ENCODE results near the gene SLC25A48. TPM values are rescaled to one million over a fixed set of nuclear protein-coding genes. Genes with fewer than 3 reads are reported as not detected.

The SLC25A48 gene
- total RNA-seq, 1 donor from 2014 or later = not detected

GRCh38 chr5:135885031-135885430, 50.6 kb downstream of the SLC25A48 start:
- no peaks in the 10 kb centered on the region for H3K9me3 ChIP-seq
- H3K4me1 ChIP-seq = peaks cover 5% of the 10 kb centered on the region
- DNase-seq (no peak), ATAC-seq (no peak)
- no peak for TF ChIP-seq CTCF (IDR thresholded peaks at IDR 0.05)
- H3K36me3 ChIP-seq = no peaks in the 10 kb centered on the region
- no peak overlapping the region for H3K27ac ChIP-seq
- no peak overlapping the region for H3K4me3 ChIP-seq
- H3K27me3 ChIP-seq = peaks cover 22% of the 10 kb centered on the region
- intact Hi-C loops (cut with DNase I) = no loop called here

- Histone ChIP-seq H3K27ac (no peak overlapping the region), H3K27me3 (peaks cover 22% of the 10 kb centered on the region), H3K9me3 (no peaks in the 10 kb centered on the region), H3K36me3 (no peaks in the 10 kb centered on the region), H3K4me3 (no peak overlapping the region), H3K4me1 (peaks cover 5% of the 10 kb centered on the region)
- no peak for TF ChIP-seq CTCF (IDR thresholded peaks at IDR 0.05)
- no peak for DNase-seq
- ATAC-seq = no peak
- intact Hi-C loops (cut with DNase I) = no loop called here
Measured at GRCh38 chr5:135886136-135886535, 51.7 kb downstream of the SLC25A48 start.

- peaks cover 15% of the 10 kb centered on the region for H3K27me3 ChIP-seq
- H3K4me1 ChIP-seq = peaks cover 13% of the 10 kb centered on the region
- intact Hi-C loops (cut with DNase I) = no loop called here
- H3K36me3 ChIP-seq = no peaks in the 10 kb centered on the region
- H3K4me3 ChIP-seq = no peak overlapping the region
- no peak overlapping the region for H3K27ac ChIP-seq
- ATAC-seq (peak; percentile 93), DNase-seq (no peak)
- H3K9me3 ChIP-seq = no peaks in the 10 kb centered on the region
- TF ChIP-seq CTCF (IDR thresholded peaks at IDR 0.05) = peak; percentile 91
Measured at GRCh38 chr5:135887447-135887864, 53.0 kb downstream of the SLC25A48 start.

GRCh38 chr5:135887881-135888614, 53.6 kb downstream of the SLC25A48 start:
- intact Hi-C loops (cut with DNase I) = no loop called here
- ATAC-seq (peak; percentile 13), DNase-seq (no peak)
- no peaks in the 10 kb centered on the region for H3K9me3 ChIP-seq
- H3K4me1 ChIP-seq = peaks cover 13% of the 10 kb centered on the region
- H3K36me3 ChIP-seq = no peaks in the 10 kb centered on the region
- H3K4me3 ChIP-seq = no peak overlapping the region
- H3K27me3 ChIP-seq = peaks cover 11% of the 10 kb centered on the region
- no peak overlapping the region for H3K27ac ChIP-seq
- TF ChIP-seq CTCF (IDR thresholded peaks at IDR 0.05) = no peak

- no peaks in the 10 kb centered on the region for H3K36me3 ChIP-seq
- no peak for TF ChIP-seq CTCF (IDR thresholded peaks at IDR 0.05)
- H3K27ac ChIP-seq = no peak overlapping the region
- H3K4me1 ChIP-seq = peaks cover 13% of the 10 kb centered on the region
- no peaks in the 10 kb centered on the region for H3K9me3 ChIP-seq
- no peak overlapping the region for H3K4me3 ChIP-seq
- ATAC-seq (peak; percentile 12), DNase-seq (no peak)
- intact Hi-C loops (cut with DNase I) = no loop called here
- peaks cover 9% of the 10 kb centered on the region for H3K27me3 ChIP-seq
Measured at GRCh38 chr5:135890296-135890695, 55.8 kb downstream of the SLC25A48 start.
